NT2/D1 (cell line): ENCODE measurements around the gene VBP1.
"Not testable (repeated sequence)": the region's sequence is repeated elsewhere in the genome, so short reads cannot be mapped to it uniquely, and the experiment has no call there.

Experiments used
- DNase-seq: peaks from one replicate; pipeline ENCODE4 v3.0.0-alpha.2; 2011; ENCODE audit warnings: low read depth, low spot score
- H3K27me3 ChIP-seq: 2 replicates; pipeline ENCODE4 v1.6.0; 2011; ENCODE audit warnings: mild to moderate bottlenecking; ENCODE audit not compliant: insufficient read length, insufficient read depth
- H3K36me3 ChIP-seq: 2 replicates; pipeline ENCODE4 v1.6.1; 2011; ENCODE audit warnings: mild to moderate bottlenecking, low read length, mixed read lengths; ENCODE audit not compliant: insufficient read depth, insufficient read length
- H3K4me1 ChIP-seq: 2 replicates; pipeline ENCODE4 v1.5.1; 2011; ENCODE audit not compliant: insufficient read depth, insufficient read length
- H3K4me3 ChIP-seq: 2 replicates; pipeline ENCODE4 v1.5.1; 2011; ENCODE audit warnings: low read depth; ENCODE audit not compliant: insufficient read length
- H3K9ac ChIP-seq: 2 replicates; pipeline ENCODE4 v1.6.0; 2011; ENCODE audit warnings: low read depth; ENCODE audit not compliant: insufficient read length
- H3K9me3 ChIP-seq: 2 replicates; pipeline ENCODE4 v1.5.1; 2011; ENCODE audit warnings: mild to moderate bottlenecking, low read length; ENCODE audit not compliant: insufficient read depth
- SUZ12 ChIP-seq: IDR thresholded peaks from 2 replicates; pipeline ENCODE4 v1.6.1; 2011; ENCODE audit not compliant: insufficient read length, insufficient read depth; ENCODE audit errors: extremely low read depth
- YY1 ChIP-seq: IDR thresholded peaks from 2 replicates; pipeline ENCODE4 v1.6.1; 2011; ENCODE audit not compliant: insufficient read length, insufficient read depth
- ZNF274 ChIP-seq: IDR thresholded peaks from 2 replicates; pipeline ENCODE4 v1.6.1; 2011; ENCODE audit warnings: mild to moderate bottlenecking, low read depth, low read length

Gene VBP1

GRCh38 chrX:155262970-155263754 lies 46.9 kb downstream of the VBP1 start:
- no peak overlapping the region for H3K9ac ChIP-seq
- no peaks in the 10 kb centered on the region for H3K27me3 ChIP-seq
- H3K9me3 ChIP-seq = no peaks in the 10 kb centered on the region
- H3K36me3 ChIP-seq = no peaks in the 10 kb centered on the region
- TF ChIP-seq YY1 (no peak), SUZ12 (no peak), ZNF274 (no peak)
- no peaks in the 10 kb centered on the region for H3K4me1 ChIP-seq
- no peak overlapping the region for H3K4me3 ChIP-seq
- DNase-seq = no peak

- TF ChIP-seq SUZ12 (no peak), YY1 (no peak), ZNF274 (no peak)
- peak within 1 kb of the TSS; percentile 61 for H3K9ac ChIP-seq
- peak; percentile 44 for DNase-seq
- no peaks in the 10 kb centered on the region for H3K27me3 ChIP-seq
- H3K4me1 ChIP-seq = no peaks in the 10 kb centered on the region
- H3K36me3 ChIP-seq = no peaks in the 10 kb centered on the region
- H3K9me3 ChIP-seq = no peaks in the 10 kb centered on the region
- H3K4me3 ChIP-seq = peak within 1 kb of the TSS; percentile 57
Measured at GRCh38 chrX:155263854-155264628, 47.8 kb downstream of the VBP1 start, which contains the start of gene RAB39B. RAB39B (minus strand) TSS chrX:155264491; CDS start chrX:155264288, 203 bp downstream.

- Histone ChIP-seq H3K9ac (no peak overlapping the region), H3K4me1 (no peaks in the 10 kb centered on the region), H3K9me3 (no peaks in the 10 kb centered on the region), H3K4me3 (no peak overlapping the region), H3K27me3 (no peaks in the 10 kb centered on the region), H3K36me3 (no peaks in the 10 kb centered on the region)
- no peak for DNase-seq
- TF ChIP-seq SUZ12 = no peak
- TF ChIP-seq ZNF274 = no peak
Measured at GRCh38 chrX:155266439-155266838, 50.2 kb downstream of the VBP1 start.

- not testable (repeated sequence) for H3K9me3 ChIP-seq, DNase-seq, H3K27me3 ChIP-seq
Measured at GRCh38 chrX:155267995-155268394, 51.7 kb downstream of the VBP1 start.

GRCh38 chrX:155270969-155271368 lies 54.7 kb downstream of the VBP1 start:
- Histone ChIP-seq H3K9me3 (no peaks in the 10 kb centered on the region), H3K9ac (no peak overlapping the region), H3K4me1 (no peaks in the 10 kb centered on the region), H3K36me3 (no peaks in the 10 kb centered on the region), H3K4me3 (no peak overlapping the region), H3K27me3 (no peaks in the 10 kb centered on the region)
- TF ChIP-seq ZNF274 (no peak), SUZ12 (no peak)
- no peak for DNase-seq

More at GRCh38 chrX:155267995-155268394, 51.7 kb downstream of the VBP1 start:
- H3K4me3 ChIP-seq, H3K9ac ChIP-seq, H3K4me1 ChIP-seq, H3K36me3 ChIP-seq: not testable (repeated sequence)

- H3K4me3 ChIP-seq = no peak overlapping the region
- H3K27me3 ChIP-seq = no peaks in the 10 kb centered on the region
- H3K4me1 ChIP-seq = no peaks in the 10 kb centered on the region
- no peak overlapping the region for H3K9ac ChIP-seq
- H3K36me3 ChIP-seq = no peaks in the 10 kb centered on the region
- TF ChIP-seq ZNF274 (no peak), SUZ12 (no peak), YY1 (no peak)
- no peak for DNase-seq
- no peaks in the 10 kb centered on the region for H3K9me3 ChIP-seq
Measured at GRCh38 chrX:155279873-155280272, 63.6 kb downstream of the VBP1 start.
